Ovary (tissue), 3 donors: ENCODE data around the gene OR10A5.

ENCODE experiments used
- EP300 ChIP-seq: sonication (generic); formaldehyde crosslinking; IDR thresholded peaks from one replicate; pipeline ENCODE4 v1.6.1; 2017; ENCODE audit warnings: antibody characterized with exemption
- POLR2A ChIP-seq: fragments of 450-650 bp; IDR thresholded peaks from one replicate; pipeline ENCODE4 v1.6.1; 2017; ENCODE audit warnings: antibody characterized with exemption, mild to moderate bottlenecking, moderate library complexity
- TF ChIP-seq, protein P1 (sequence below), 3 donors: fragments of 450-650 bp in 2 of 3; fragments of 200-600 bp in 1 of 3; IDR thresholded peaks; one replicate each; pipeline versions ENCODE4 v1.5.1 to v1.8.0; 2016 to 2022; ENCODE audit warnings: antibody characterized with exemption in 3 of 3, mild to moderate bottlenecking in 1 of 3
- donor health status: DM: no; HTN: no; CAD: no.

DNA sequence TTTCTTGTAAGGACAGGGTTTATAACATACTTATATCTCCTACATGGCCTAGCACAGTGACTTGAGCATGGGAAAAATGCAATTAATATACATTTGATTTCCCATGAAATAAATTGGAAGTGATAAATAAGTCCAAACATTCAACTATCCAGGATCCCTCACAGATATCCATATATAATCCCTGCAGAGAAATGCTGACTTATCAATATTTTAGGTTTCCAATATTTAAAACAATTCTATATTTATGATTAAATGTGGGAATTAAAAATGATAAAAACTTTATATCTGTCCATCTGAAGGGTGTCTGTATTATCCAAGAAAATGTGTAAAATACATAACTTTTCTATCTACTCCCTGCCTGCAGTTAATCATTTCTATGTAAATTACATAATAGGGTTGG, 37.3 kb downstream of the OR10A5 start:
- no peak for TF ChIP-seq POLR2A
- TF ChIP-seq, protein P1, sequence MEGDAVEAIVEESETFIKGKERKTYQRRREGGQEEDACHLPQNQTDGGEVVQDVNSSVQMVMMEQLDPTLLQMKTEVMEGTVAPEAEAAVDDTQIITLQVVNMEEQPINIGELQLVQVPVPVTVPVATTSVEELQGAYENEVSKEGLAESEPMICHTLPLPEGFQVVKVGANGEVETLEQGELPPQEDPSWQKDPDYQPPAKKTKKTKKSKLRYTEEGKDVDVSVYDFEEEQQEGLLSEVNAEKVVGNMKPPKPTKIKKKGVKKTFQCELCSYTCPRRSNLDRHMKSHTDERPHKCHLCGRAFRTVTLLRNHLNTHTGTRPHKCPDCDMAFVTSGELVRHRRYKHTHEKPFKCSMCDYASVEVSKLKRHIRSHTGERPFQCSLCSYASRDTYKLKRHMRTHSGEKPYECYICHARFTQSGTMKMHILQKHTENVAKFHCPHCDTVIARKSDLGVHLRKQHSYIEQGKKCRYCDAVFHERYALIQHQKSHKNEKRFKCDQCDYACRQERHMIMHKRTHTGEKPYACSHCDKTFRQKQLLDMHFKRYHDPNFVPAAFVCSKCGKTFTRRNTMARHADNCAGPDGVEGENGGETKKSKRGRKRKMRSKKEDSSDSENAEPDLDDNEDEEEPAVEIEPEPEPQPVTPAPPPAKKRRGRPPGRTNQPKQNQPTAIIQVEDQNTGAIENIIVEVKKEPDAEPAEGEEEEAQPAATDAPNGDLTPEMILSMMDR (IDR thresholded peaks at IDR 0.05) = no peak
- no peak for TF ChIP-seq EP300
